Psoas muscle (tissue), 8 donors: ENCODE measurements around the gene SLC13A1. TPM values are rescaled to one million over a fixed set of nuclear protein-coding genes. Genes with fewer than 3 reads are reported as not detected.

Experiments used
- ATAC-seq, 4 donors: fragments of 200-7000 bp; cut with Tn5 transposase; one replicate each; pipeline ENCODE4 v1.9.1; 2020; ENCODE audit warnings: moderate library complexity in 3 of 4, mild to moderate bottlenecking in 2 of 4
- DNase-seq, 2 donors: peaks; one replicate each; pipeline ENCODE4 v3.0.0-alpha.2; 2020
- H3K27ac ChIP-seq: fragments of 200-600 bp; one replicate; pipeline ENCODE4 v1.8.0; 2022
- H3K27me3 ChIP-seq, 3 donors: fragments of 200-600 bp in 1 of 3; one replicate each; pipeline versions ENCODE4 v1.6.1 to v1.8.0; 2013 to 2022; ENCODE audit warnings: low read length in 2 of 3, mild to moderate bottlenecking in 2 of 3, moderate library complexity in 1 of 3; ENCODE audit not compliant: insufficient read depth in 3 of 3
- H3K36me3 ChIP-seq, 2 donors: fragments of 200-600 bp in 1 of 2; one replicate each; pipeline versions ENCODE4 v1.6.1 to v1.8.0; 2013 to 2022; ENCODE audit warnings: low read depth in 1 of 2, mild to moderate bottlenecking in 1 of 2, moderate library complexity in 1 of 2; ENCODE audit not compliant: insufficient read depth in 1 of 2
- H3K4me1 ChIP-seq: fragments of 200-600 bp; one replicate; pipeline ENCODE4 v1.8.0; 2022
- H3K4me3 ChIP-seq: fragments of 200-600 bp; one replicate; pipeline ENCODE4 v1.8.0; 2022; ENCODE audit warnings: mild to moderate bottlenecking
- H3K9me3 ChIP-seq: fragments of 200-600 bp; one replicate; pipeline ENCODE4 v1.8.0; 2022
- CTCF ChIP-seq: fragments of 200-600 bp; IDR thresholded peaks from one replicate; pipeline ENCODE4 v1.8.0; 2022; ENCODE audit warnings: antibody characterized with exemption
- WGBS, 3 donors: extraction: QIAGEN DNeasy Blood & Tissue Kit; methylation state at CpG; one replicate each; pipeline versions ENCODE4 v1.1.6 to v1.1.7; 2013; 5-methylcytosine and 5-hydroxymethylcytosine counted together
- intact Hi-C, 2 donors: fragments of 100-400 bp; cut with DNase I; formaldehyde crosslinking; loops; one replicate each; pipeline versions ENCODE4 v1.11.0 to v1.14.2; 2022
- polyA plus RNA-seq, 3 donors: library from polyadenylated mRNA; stranded (reverse); fragments of 200-250 nt; gene quantifications; one replicate each; pipeline ENCODE4 v1.2.3, GENCODE V29; 2013
- total RNA-seq, 4 donors: library from RNA; stranded (reverse); fragmentation: NEBNext Ultra II Directional in 2 of 4; extraction: Animal tissue kit (Norgen Biotek cat#: 25700) in 2 of 4; gene quantifications; one replicate each; pipeline versions ENCODE4 v1.2.1 to v1.2.4, GENCODE V29; 2021 to 2023
- donor health status: healthy with polysubstance abuse.
- donor health status: DM: no; HTN: no; CAD: no; lungs with moderate emphysema.
- donor health status: Bipolar disorder and iron deficiency.
- donor health status: healthy.
- donor health status: DM: yes; HTN: yes; CAD: no.
- donor health status: DM: no; HTN: no; CAD: no.
- donor health status: DM: no; HTN: no; CAD: no.
- donor health status: DM: yes; HTN: yes; CAD: no.

Gene SLC13A1
- total and polyA plus RNA-seq, 7 donors: 0.12 TPM; not detected in 6

GRCh38 chr7:123075838-123076467, 123.8 kb downstream of the SLC13A1 start:
- H3K9me3 ChIP-seq: no peaks in the 10 kb centered on the region
- TF ChIP-seq CTCF: no peak
- 25 to 37% (median 32%) methylated on average over 4 of the region's 4 CpGs for WGBS, 3 donors
- DNase-seq (no peak), ATAC-seq (no peak)
- H3K4me3 ChIP-seq: no peak overlapping the region
- no peaks in the 10 kb centered on the region for H3K27me3 ChIP-seq
- no peaks in the 10 kb centered on the region for H3K36me3 ChIP-seq
- intact Hi-C loops: no loop called here
- no peak overlapping the region for H3K27ac ChIP-seq
- H3K4me1 ChIP-seq: no peaks in the 10 kb centered on the region

- ATAC-seq: no peak
- Histone ChIP-seq H3K36me3 (no peaks in the 10 kb centered on the region), H3K9me3 (no peaks in the 10 kb centered on the region), H3K4me1 (no peaks in the 10 kb centered on the region), H3K4me3 (no peak overlapping the region), H3K27ac (no peak overlapping the region), H3K27me3 (no peaks in the 10 kb centered on the region)
- WGBS, 3 donors: 54 to 71% (median 59%) methylated on average over 5 of the region's 5 CpGs
- no peak for DNase-seq
- no peak for TF ChIP-seq CTCF
- intact Hi-C loops: no loop called here
Measured at GRCh38 chr7:123070702-123071286, 129.0 kb downstream of the SLC13A1 start.

GRCh38 chr7:123067814-123068213, 132.0 kb downstream of the SLC13A1 start:
- intact Hi-C loops: no loop called here
- no peaks in the 10 kb centered on the region for H3K9me3 ChIP-seq
- H3K27me3 ChIP-seq: no peaks in the 10 kb centered on the region
- 92 to 100% (median 92%) methylated on average over 3 of the region's 3 CpGs for WGBS, 3 donors
- H3K4me1 ChIP-seq: no peaks in the 10 kb centered on the region
- no peak overlapping the region for H3K4me3 ChIP-seq
- no peaks in the 10 kb centered on the region for H3K36me3 ChIP-seq
- ATAC-seq: no peak
- H3K27ac ChIP-seq: no peak overlapping the region
- no peak for DNase-seq
- no peak for TF ChIP-seq CTCF

Other genes starting within 250 kb of the SLC13A1 start
- not detected for gene TAS2R16, start 204.3 kb downstream of the SLC13A1 start, total RNA-seq
- gene TAS2R16, start 204.3 kb downstream of the SLC13A1 start, polyA plus RNA-seq: not detected